Measurements from ENCODE around the gene ADGRF1. TPM values are rescaled to one million over a fixed set of nuclear protein-coding genes. Genes with fewer than 3 reads are reported as not detected.

Gene ADGRF1
- polyA plus RNA-seq, 1 of the 3 experiments (the other 2 are of a cell fraction), result not detected

GRCh38 chr6:47069156-47069555 is 27.0 kb upstream of the ADGRF1 start (continued):
- TF ChIP-seq IRF3 (IDR thresholded peaks at IDR 0.05; ENCODE audit: low read depth, low read length) (no peak), FOXJ3 (CRISPR knock-in tag; IDR thresholded peaks at IDR 0.05) (no peak), RFX5 (IDR thresholded peaks at IDR 0.05; ENCODE audit: low read length) (no peak), TCF12 (IDR thresholded peaks at IDR 0.05) (no peak)

- no peak overlapping the region for H3K9ac ChIP-seq
- WGBS (ENCODE audit: low lambda C conversion rate), result 11% methylated on average over 1 of the region's 1 CpG
- CTCF ChIA-PET, result interaction anchor here (2.2 kb wide), 1 partner anchor 19 kb away, joined by 12 read pairs; no protein-coding TSS in a partner anchor
- POLR2A ChIA-PET, result no interaction called here
- peaks cover 0 to 5% of the 10 kb centered on the region in 2 experiments; a peak in 1 of 4 replicates for H3K4me1 ChIP-seq (ENCODE audit: control insufficient read depth in 1 of 2, insufficient read depth in 2 of 2, low read depth in 1 of 2, low read length in 1 of 2)
- no peak for TF ChIP-seq TEAD4 (IDR thresholded peaks at IDR 0.05; ENCODE audit: borderline replicate concordance, insufficient read depth)
- no peak for TF ChIP-seq GABPA (IDR thresholded peaks at IDR 0.05; ENCODE audit: low read depth)
- no peak for TF ChIP-seq ZBTB33 (IDR thresholded peaks at IDR 0.05; ENCODE audit: borderline replicate concordance, low read depth)
- TF ChIP-seq REST (IDR thresholded peaks at IDR 0.05; ENCODE audit: low read depth, low read length), result no peak
- no peak for TF ChIP-seq RCOR1 (IDR thresholded peaks at IDR 0.05; ENCODE audit: low read length)
- TF ChIP-seq MXI1 (IDR thresholded peaks at IDR 0.05; ENCODE audit: low read depth, low read length), result no peak
- TF ChIP-seq MAX (IDR thresholded peaks at IDR 0.05; ENCODE audit: low read depth), result no peak
- TF ChIP-seq CTCF (IDR thresholded peaks at IDR 0.05), result no peak
- no peak for TF ChIP-seq RAD21 (IDR thresholded peaks at IDR 0.05; ENCODE audit: low read length)
- no peak for TF ChIP-seq CHD2 (IDR thresholded peaks at IDR 0.05; ENCODE audit: low read length, partially characterized antibody)
- no peak for TF ChIP-seq IRF3 (IDR thresholded peaks at IDR 0.05; ENCODE audit: low read depth, low read length)
- H3K9me3 ChIP-seq, result no peaks in the 10 kb centered on the region
- H3K27me3 ChIP-seq (ENCODE audit: insufficient read depth), result no peaks in the 10 kb centered on the region
- H3K27ac ChIP-seq (ENCODE audit: low read depth in 2 of 2, low read length in 1 of 2), result no peak overlapping the region
- no peaks in the 10 kb centered on the region for H3K36me3 ChIP-seq (replicated peaks in 1 of 2; ENCODE audit: control insufficient read depth in 1 of 2, insufficient read depth in 2 of 2, low read length in 1 of 2)
- H3K4me3 ChIP-seq (ENCODE audit: low read depth in 2 of 2, low read length in 1 of 2), result no peak overlapping the region
- H2AFZ ChIP-seq (ENCODE audit: low read depth), result no peak overlapping the region
- no peaks in the 10 kb centered on the region for H4K20me1 ChIP-seq (ENCODE audit: insufficient read depth)
- no peak for DNase-seq
- H3K9me2 ChIP-seq, result no peaks in the 10 kb centered on the region
- H3K4me2 ChIP-seq, result no peak overlapping the region
- no peaks in the 10 kb centered on the region for H3K79me2 ChIP-seq (ENCODE audit: insufficient read depth)
- no peaks in the 10 kb centered on the region for H3F3A ChIP-seq (replicated peaks; ENCODE audit: insufficient read depth)
Measured at GRCh38 chr6:47066418-47066817, 24.3 kb upstream of the ADGRF1 start.
